Measurements from ENCODE around the gene HABP4. TPM values are rescaled to one million over a fixed set of nuclear protein-coding genes. Genes with fewer than 3 reads are reported as not detected.

The HABP4 gene
- total RNA-seq, 1 experiment from 2014 or later: 21.0 TPM

DNA sequence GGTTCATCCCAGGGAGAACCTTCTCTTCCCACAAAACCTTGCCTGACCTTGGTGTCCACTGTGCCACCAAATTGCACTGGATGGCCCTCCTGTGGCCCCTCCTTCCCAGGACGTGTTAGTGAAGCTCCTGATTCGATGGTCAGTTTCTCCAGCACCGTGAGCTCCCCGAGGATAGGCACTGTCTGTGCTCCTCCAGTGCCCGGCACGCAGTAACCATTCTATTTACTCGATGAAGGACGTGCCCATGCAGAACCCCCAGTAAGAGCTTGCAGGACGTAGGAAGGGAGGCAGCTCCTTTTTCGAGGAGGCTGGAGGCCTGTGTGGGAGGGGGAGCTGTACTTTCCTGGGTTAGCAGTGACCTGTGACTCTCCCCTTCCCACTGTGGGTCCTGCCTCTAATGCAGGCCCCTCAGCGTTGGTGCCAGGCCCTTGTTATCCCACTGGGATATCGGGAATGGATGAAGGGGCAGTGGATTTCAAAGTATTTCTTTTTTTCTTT is 39.6 kb downstream of the HABP4 start (continued):
- TF ChIP-seq, protein P1, sequence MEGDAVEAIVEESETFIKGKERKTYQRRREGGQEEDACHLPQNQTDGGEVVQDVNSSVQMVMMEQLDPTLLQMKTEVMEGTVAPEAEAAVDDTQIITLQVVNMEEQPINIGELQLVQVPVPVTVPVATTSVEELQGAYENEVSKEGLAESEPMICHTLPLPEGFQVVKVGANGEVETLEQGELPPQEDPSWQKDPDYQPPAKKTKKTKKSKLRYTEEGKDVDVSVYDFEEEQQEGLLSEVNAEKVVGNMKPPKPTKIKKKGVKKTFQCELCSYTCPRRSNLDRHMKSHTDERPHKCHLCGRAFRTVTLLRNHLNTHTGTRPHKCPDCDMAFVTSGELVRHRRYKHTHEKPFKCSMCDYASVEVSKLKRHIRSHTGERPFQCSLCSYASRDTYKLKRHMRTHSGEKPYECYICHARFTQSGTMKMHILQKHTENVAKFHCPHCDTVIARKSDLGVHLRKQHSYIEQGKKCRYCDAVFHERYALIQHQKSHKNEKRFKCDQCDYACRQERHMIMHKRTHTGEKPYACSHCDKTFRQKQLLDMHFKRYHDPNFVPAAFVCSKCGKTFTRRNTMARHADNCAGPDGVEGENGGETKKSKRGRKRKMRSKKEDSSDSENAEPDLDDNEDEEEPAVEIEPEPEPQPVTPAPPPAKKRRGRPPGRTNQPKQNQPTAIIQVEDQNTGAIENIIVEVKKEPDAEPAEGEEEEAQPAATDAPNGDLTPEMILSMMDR (IDR thresholded peaks at IDR 0.05 in 2 of 3, conservative IDR thresholded peaks at IDR 0.05 in 1 of 3; ENCODE audit: borderline replicate concordance in 1 of 3, insufficient read depth in 1 of 3, low read depth in 2 of 3, low read length in 2 of 3): no peak

DNA sequence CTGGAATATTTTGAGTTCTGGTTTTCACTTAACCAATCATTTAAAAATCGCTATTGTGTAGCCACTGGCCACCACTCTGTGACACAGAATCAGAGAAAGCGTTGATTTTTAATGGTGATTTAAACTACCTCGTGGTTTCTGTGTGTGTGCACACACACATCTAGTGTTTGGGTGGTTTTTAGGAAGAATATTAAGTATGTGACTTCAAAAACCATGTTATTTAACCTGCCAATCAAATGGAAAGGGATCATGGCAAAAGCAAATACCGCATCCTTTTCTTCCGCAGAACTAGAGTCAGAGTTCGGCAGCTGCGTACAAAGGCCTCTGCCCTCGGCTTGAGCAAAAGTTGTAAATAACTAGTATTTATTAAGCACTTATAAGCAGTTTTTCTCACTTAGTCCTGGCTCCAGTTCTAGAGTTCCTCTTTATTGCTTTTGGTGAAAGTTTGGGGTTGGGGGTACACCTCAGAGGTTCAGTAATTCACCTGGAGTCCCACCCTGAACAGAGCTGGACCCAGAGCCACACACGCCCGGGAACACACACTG is 40.6 kb downstream of the HABP4 start:
- Histone ChIP-seq H3K9me3 (ENCODE audit: control insufficient read depth in 1 of 2, insufficient read depth in 1 of 2, low read depth in 1 of 2, low read length in 2 of 2) (no peaks in the 10 kb centered on the region), H4K20me1 (ENCODE audit: insufficient read depth) (no peaks in the 10 kb centered on the region), H3K9me2 (ENCODE audit: insufficient read depth) (no peaks in the 10 kb centered on the region), H3K27me3 (ENCODE audit: insufficient read depth, low read length) (no peaks in the 10 kb centered on the region), H2AFZ (ENCODE audit: low read depth, low read length, poor library complexity, severe bottlenecking) (no peak overlapping the region), H3K27ac (ENCODE audit: low read depth, low read length) (peak overlapping the region; percentile 42), H3K4me3 (replicated peaks in 1 of 2; ENCODE audit: low read depth in 1 of 2, low read length in 2 of 2) (no peak overlapping the region), H3K36me3 (ENCODE audit: control insufficient read depth in 1 of 2, insufficient read depth in 2 of 2, low read length in 2 of 2) (peaks cover 7 to 14% of the 10 kb centered on the region in 2 experiments; a peak in 3 of 4 replicates), H3K9ac (ENCODE audit: low read length) (no peak overlapping the region), H3K4me2 (ENCODE audit: low read length) (peak overlapping the region; percentile 51), H3K4me1 (ENCODE audit: control insufficient read depth in 1 of 2, insufficient read depth in 2 of 2, low read length in 2 of 2) (peaks cover 24 to 31% of the 10 kb centered on the region in 2 experiments), H3K79me2 (ENCODE audit: insufficient read depth, low read length) (no peaks in the 10 kb centered on the region)
- ATAC-seq (no peak), DNase-seq (ENCODE audit: low read depth, low spot score) (no peak)
- ChIA-PET RAD21 (ENCODE audit: low non-redundant PET in 1 of 2, low total read pairs in 2 of 2, uncharacterized antibody in 2 of 2, unreplicated experiment in 2 of 2) (no interaction called here), POLR2A (no interaction called here), CTCF (no interaction called here)
- intact Hi-C loops (cut with micrococcal nuclease): no loop called here
- no TSS peak for BruUV-seq (replicated peaks)
- TF ChIP-seq EZH2 (IDR thresholded peaks at IDR 0.05): no peak
- no peak for TF ChIP-seq SP1 (IDR thresholded peaks at IDR 0.05; ENCODE audit: low read depth)
- no peak for TF ChIP-seq ELF1 (IDR thresholded peaks at IDR 0.05; ENCODE audit: borderline replicate concordance, low read depth)
- no peak for TF ChIP-seq RAD21 (IDR thresholded peaks at IDR 0.05; ENCODE audit: low read depth)
- no peak for TF ChIP-seq YY1 (IDR thresholded peaks at IDR 0.05; ENCODE audit: extremely low read depth, insufficient replicate concordance, low read depth, low read length)
- no peak for TF ChIP-seq ZNF274 (IDR thresholded peaks at IDR 0.05; ENCODE audit: low read depth, low read length)
- no peak for TF ChIP-seq EGR1 (IDR thresholded peaks at IDR 0.05; ENCODE audit: low read depth)
- TF ChIP-seq, protein P2, sequence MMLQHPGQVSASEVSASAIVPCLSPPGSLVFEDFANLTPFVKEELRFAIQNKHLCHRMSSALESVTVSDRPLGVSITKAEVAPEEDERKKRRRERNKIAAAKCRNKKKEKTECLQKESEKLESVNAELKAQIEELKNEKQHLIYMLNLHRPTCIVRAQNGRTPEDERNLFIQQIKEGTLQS (IDR thresholded peaks at IDR 0.05): no peak
- TF ChIP-seq POLR2AphosphoS5 (IDR thresholded peaks at IDR 0.05; ENCODE audit: low read depth, low read length): no peak
- no peak for TF ChIP-seq EZH2phosphoT487 (IDR thresholded peaks at IDR 0.05; ENCODE audit: borderline replicate concordance)
- no peak for TF ChIP-seq CBX3 (IDR thresholded peaks at IDR 0.05; ENCODE audit: low read depth)
- TF ChIP-seq, protein P3, sequence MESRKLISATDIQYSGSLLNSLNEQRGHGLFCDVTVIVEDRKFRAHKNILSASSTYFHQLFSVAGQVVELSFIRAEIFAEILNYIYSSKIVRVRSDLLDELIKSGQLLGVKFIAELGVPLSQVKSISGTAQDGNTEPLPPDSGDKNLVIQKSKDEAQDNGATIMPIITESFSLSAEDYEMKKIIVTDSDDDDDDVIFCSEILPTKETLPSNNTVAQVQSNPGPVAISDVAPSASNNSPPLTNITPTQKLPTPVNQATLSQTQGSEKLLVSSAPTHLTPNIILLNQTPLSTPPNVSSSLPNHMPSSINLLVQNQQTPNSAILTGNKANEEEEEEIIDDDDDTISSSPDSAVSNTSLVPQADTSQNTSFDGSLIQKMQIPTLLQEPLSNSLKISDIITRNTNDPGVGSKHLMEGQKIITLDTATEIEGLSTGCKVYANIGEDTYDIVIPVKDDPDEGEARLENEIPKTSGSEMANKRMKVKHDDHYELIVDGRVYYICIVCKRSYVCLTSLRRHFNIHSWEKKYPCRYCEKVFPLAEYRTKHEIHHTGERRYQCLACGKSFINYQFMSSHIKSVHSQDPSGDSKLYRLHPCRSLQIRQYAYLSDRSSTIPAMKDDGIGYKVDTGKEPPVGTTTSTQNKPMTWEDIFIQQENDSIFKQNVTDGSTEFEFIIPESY (IDR thresholded peaks at IDR 0.05; ENCODE audit: extremely low read depth, insufficient replicate concordance, low read length): no peak
- TF ChIP-seq, protein P4, sequence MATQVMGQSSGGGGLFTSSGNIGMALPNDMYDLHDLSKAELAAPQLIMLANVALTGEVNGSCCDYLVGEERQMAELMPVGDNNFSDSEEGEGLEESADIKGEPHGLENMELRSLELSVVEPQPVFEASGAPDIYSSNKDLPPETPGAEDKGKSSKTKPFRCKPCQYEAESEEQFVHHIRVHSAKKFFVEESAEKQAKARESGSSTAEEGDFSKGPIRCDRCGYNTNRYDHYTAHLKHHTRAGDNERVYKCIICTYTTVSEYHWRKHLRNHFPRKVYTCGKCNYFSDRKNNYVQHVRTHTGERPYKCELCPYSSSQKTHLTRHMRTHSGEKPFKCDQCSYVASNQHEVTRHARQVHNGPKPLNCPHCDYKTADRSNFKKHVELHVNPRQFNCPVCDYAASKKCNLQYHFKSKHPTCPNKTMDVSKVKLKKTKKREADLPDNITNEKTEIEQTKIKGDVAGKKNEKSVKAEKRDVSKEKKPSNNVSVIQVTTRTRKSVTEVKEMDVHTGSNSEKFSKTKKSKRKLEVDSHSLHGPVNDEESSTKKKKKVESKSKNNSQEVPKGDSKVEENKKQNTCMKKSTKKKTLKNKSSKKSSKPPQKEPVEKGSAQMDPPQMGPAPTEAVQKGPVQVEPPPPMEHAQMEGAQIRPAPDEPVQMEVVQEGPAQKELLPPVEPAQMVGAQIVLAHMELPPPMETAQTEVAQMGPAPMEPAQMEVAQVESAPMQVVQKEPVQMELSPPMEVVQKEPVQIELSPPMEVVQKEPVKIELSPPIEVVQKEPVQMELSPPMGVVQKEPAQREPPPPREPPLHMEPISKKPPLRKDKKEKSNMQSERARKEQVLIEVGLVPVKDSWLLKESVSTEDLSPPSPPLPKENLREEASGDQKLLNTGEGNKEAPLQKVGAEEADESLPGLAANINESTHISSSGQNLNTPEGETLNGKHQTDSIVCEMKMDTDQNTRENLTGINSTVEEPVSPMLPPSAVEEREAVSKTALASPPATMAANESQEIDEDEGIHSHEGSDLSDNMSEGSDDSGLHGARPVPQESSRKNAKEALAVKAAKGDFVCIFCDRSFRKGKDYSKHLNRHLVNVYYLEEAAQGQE (IDR thresholded peaks at IDR 0.05; ENCODE audit: low read depth): no peak
- TF ChIP-seq POLR2A (IDR thresholded peaks at IDR 0.05; ENCODE audit: borderline replicate concordance, extremely low read depth, insufficient read depth, insufficient read length): no peak
- TF ChIP-seq SIN3A (IDR thresholded peaks at IDR 0.05; ENCODE audit: low read depth): no peak

Data from HCT116 (cell line).